Nephron progenitor cell (in vitro differentiated cells): ENCODE results near the gene MPP4.

Experiments used
- DNase-seq: peaks from one replicate; pipeline ENCODE4 v3.0.0; 2021
- H3K27ac Mint-ChIP-seq: 2 replicates; pipeline ENCODE4 v1.8.0; 2021; ENCODE audit warnings: mild to moderate bottlenecking, moderate library complexity, mixed read lengths
- H3K27me3 Mint-ChIP-seq: 2 replicates; pipeline ENCODE4 v1.8.0; 2021; ENCODE audit warnings: mild to moderate bottlenecking, low read depth, mixed read lengths; ENCODE audit not compliant: poor library complexity
- H3K36me3 Mint-ChIP-seq: 2 replicates; pipeline ENCODE4 v1.8.0; 2021; ENCODE audit warnings: low read depth, mixed read lengths
- H3K4me1 Mint-ChIP-seq: 2 replicates; pipeline ENCODE4 v1.8.0; 2021; ENCODE audit warnings: mixed read lengths
- H3K4me3 Mint-ChIP-seq: 2 replicates; pipeline ENCODE4 v1.8.0; 2021; ENCODE audit warnings: mild to moderate bottlenecking, moderate library complexity, mixed read lengths
- H3K9me3 Mint-ChIP-seq: 2 replicates; pipeline ENCODE4 v1.8.0; 2021; ENCODE audit warnings: mild to moderate bottlenecking, moderate library complexity, mixed read lengths
- TF ChIP-seq, protein P1 (sequence below): fragments of 200-600 bp; sonication (generic); IDR thresholded peaks from 2 replicates; pipeline ENCODE4 v1.5.0; 2021; ENCODE audit warnings: antibody characterized with exemption

The MPP4 gene, protein sequence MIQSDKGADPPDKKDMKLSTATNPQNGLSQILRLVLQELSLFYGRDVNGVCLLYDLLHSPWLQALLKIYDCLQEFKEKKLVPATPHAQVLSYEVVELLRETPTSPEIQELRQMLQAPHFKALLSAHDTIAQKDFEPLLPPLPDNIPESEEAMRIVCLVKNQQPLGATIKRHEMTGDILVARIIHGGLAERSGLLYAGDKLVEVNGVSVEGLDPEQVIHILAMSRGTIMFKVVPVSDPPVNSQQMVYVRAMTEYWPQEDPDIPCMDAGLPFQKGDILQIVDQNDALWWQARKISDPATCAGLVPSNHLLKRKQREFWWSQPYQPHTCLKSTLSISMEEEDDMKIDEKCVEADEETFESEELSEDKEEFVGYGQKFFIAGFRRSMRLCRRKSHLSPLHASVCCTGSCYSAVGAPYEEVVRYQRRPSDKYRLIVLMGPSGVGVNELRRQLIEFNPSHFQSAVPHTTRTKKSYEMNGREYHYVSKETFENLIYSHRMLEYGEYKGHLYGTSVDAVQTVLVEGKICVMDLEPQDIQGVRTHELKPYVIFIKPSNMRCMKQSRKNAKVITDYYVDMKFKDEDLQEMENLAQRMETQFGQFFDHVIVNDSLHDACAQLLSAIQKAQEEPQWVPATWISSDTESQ

DNA sequence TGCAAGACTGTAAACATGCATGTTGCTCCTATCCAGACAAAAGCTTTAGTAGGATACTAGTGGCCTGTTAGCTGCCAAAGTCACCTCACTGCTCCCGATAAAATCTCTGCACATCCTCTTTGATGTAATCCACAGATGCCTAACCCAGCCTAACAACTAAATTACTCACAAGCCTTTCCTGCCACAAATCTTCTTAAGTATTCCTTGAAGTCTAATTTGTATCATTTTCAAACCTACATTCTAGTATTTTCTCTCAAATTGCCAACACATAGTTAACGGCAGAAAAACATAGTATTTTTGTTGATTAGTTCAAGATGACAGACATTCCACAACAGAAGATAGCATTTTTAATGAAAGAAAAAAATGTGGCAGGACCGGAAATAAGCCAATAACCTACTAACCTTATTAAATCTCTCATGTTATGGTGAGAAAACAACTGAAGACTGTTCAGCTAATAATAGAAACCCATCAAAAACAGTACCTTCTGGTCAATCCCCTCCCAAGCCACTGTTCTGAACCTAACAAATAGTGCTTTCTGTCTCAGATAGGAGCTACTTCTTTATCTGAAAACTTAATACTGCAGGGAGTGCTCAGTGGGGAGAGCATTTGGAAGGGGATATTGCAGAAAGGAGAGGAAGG is at the start of gene MPP4:
TSS of gene MPP4 (minus strand) at position 57 of the 639 bp plus-strand sequence. CDS start 4,690 bp downstream, outside the sequence.
- H3K4me3 Mint-ChIP-seq = no peak within 1 kb of the TSS

DNA sequence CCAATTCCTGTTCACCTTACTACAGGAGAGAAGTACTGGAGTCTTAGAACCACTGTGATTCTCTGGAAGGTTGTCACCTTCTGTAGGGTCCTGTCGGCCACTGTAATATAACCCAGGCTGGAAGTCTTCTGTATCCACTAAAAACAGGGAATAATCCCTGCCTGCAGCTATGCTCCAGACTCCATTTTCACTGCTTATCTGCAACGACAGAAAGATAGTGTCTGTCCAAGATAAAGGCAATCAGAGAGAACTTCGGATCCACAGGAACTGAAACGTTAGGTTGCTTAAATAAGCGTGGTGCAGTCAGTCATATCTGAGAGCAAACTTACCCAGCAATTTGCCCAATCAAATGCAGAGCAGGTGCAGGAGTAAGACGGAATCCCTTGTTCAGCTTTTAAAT is 48.1 kb upstream of the MPP4 start:
- Mint-ChIP-seq H3K27me3 (no peaks in the 10 kb centered on the region), H3K4me1 (peaks cover 31% of the 10 kb centered on the region), H3K9me3 (no peaks in the 10 kb centered on the region), H3K4me3 (no peak overlapping the region), H3K27ac (no peak overlapping the region), H3K36me3 (peaks cover 48% of the 10 kb centered on the region)
- TF ChIP-seq, protein P1, sequence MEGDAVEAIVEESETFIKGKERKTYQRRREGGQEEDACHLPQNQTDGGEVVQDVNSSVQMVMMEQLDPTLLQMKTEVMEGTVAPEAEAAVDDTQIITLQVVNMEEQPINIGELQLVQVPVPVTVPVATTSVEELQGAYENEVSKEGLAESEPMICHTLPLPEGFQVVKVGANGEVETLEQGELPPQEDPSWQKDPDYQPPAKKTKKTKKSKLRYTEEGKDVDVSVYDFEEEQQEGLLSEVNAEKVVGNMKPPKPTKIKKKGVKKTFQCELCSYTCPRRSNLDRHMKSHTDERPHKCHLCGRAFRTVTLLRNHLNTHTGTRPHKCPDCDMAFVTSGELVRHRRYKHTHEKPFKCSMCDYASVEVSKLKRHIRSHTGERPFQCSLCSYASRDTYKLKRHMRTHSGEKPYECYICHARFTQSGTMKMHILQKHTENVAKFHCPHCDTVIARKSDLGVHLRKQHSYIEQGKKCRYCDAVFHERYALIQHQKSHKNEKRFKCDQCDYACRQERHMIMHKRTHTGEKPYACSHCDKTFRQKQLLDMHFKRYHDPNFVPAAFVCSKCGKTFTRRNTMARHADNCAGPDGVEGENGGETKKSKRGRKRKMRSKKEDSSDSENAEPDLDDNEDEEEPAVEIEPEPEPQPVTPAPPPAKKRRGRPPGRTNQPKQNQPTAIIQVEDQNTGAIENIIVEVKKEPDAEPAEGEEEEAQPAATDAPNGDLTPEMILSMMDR = no peak
- DNase-seq = no peak

More for the DNA sequence above, at the start of gene MPP4:
- H3K27ac Mint-ChIP-seq = peak within 1 kb of the TSS; percentile 27
- peaks cover 37% of the 10 kb centered on the region for H3K4me1 Mint-ChIP-seq
- TF ChIP-seq, protein P1 = no peak
- no peak for DNase-seq
- no peaks in the 10 kb centered on the region for H3K9me3 Mint-ChIP-seq
- peaks cover 3% of the 10 kb centered on the region for H3K27me3 Mint-ChIP-seq
- H3K36me3 Mint-ChIP-seq = peaks cover 20% of the 10 kb centered on the region

DNA sequence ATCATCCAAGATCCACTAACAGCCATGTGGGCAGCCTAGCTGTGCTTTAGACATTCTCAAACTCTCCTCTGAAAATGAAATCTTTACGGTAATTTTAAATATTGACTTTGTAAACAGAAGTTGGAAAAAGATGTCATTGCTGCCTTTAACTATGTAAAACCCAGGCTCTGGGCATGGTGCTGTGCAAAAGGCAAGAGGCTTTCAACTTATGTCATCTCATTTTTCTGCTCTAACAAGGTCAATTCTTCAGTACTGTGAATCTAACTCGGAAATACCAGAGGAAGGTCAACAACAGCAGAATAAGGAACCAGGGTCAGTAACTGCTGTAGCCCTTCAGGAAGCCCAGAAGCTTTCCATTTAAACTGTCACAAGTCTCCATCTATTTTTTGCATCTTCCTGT is 37.0 kb upstream of the MPP4 start:
- TF ChIP-seq, protein P1 = no peak
- H3K4me3 Mint-ChIP-seq = no peak overlapping the region
- H3K27me3 Mint-ChIP-seq = no peaks in the 10 kb centered on the region
- no peak for DNase-seq
- peaks cover 29% of the 10 kb centered on the region for H3K9me3 Mint-ChIP-seq
- no peak overlapping the region for H3K27ac Mint-ChIP-seq
- no peaks in the 10 kb centered on the region for H3K4me1 Mint-ChIP-seq
- peaks cover 64% of the 10 kb centered on the region for H3K36me3 Mint-ChIP-seq

DNA sequence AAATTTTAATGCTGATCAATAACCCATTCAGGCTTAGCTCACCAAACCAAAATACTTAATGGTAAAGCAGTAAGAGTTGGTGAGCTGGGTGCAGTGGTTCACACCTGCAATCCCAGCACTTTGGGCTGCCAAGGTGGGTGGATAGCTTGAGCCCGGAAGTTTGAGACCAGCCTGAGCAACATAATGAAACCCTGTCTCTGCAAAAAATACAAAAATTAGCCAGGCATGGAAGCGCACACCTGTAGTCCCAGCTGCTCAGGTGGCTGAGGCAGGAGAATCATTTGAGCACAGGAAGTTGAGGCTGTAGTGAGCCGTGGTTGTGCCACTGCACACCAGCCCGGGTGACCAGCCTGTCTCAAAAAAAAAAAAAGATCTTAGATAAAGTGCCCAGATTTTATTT is 35.7 kb upstream of the MPP4 start:
- H3K27ac Mint-ChIP-seq = no peak overlapping the region
- H3K27me3 Mint-ChIP-seq = no peaks in the 10 kb centered on the region
- TF ChIP-seq, protein P1 = no peak
- H3K4me3 Mint-ChIP-seq = no peak overlapping the region
- no peak for DNase-seq
- peaks cover 29% of the 10 kb centered on the region for H3K9me3 Mint-ChIP-seq
- no peaks in the 10 kb centered on the region for H3K4me1 Mint-ChIP-seq
- peaks cover 60% of the 10 kb centered on the region for H3K36me3 Mint-ChIP-seq

DNA sequence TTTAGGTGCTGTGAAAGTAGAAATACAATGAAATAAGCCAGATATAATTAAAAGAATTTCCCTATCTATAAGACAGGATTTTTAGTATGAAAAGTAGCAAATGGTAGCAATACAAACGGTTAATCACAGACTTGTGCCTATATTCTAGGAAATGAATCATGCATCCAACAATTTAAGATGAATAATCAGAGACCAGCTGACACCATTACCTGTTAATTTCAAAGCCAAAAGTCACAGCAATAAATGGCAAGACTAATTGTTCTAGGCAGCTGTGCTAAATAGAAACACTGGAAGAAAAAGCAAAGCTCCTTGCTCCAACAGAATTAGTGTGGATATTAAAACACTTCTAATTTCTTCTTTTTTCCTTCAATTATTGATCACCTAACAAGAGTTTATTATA is 35.1 kb upstream of the MPP4 start:
- no peaks in the 10 kb centered on the region for H3K27me3 Mint-ChIP-seq
- DNase-seq = no peak
- peaks cover 63% of the 10 kb centered on the region for H3K36me3 Mint-ChIP-seq
- peaks cover 29% of the 10 kb centered on the region for H3K9me3 Mint-ChIP-seq
- H3K27ac Mint-ChIP-seq = no peak overlapping the region
- TF ChIP-seq, protein P1 = no peak
- no peak overlapping the region for H3K4me3 Mint-ChIP-seq
- no peaks in the 10 kb centered on the region for H3K4me1 Mint-ChIP-seq
